GM21423 (cell line): ENCODE results near the gene GAS6.
"Not testable (repeated sequence)": the region's sequence is repeated elsewhere in the genome, so short reads cannot be mapped to it uniquely, and the experiment has no call there.

ENCODE experiments used
- ATAC-seq: cut with Tn5 transposase; IDR thresholded peaks from one replicate; pipeline ENCODE4 v1.9.1; 2021; ENCODE audit warnings: mild to moderate bottlenecking, moderate library complexity; ENCODE audit not compliant: unreplicated experiment

The GAS6 gene

GRCh38 chr13:113863524-113864272 lies at the start of gene GAS6:
TSS of gene GAS6 (minus strand) at chr13:113864076. CDS start at chr13:113863920, 156 bp downstream.
- peak; percentile 33 for ATAC-seq

DNA sequence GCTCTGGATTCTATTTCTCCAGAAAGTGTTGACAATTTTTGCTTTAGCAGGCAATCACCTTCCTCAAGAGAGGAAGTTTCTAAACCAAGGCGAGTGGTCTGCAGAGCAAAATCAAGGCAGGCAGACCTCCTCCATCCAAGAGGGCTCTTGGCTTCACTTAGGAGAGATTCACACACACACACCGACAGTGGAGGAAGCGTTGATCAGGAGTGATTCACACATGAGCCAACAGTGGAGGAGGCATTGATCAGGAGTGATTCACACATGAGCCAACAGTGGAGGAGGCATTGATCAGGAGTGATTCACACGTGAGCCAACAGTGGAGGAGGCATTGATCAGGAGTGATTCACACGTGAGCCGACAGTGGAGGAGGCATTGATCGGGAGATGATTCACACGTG lies 49.5 kb upstream of the GAS6 start:
- not testable (repeated sequence) for ATAC-seq

GRCh38 chr13:113912596-113912995 lies 48.7 kb upstream of the GAS6 start:
- ATAC-seq, result no peak

GRCh38 chr13:113907635-113908617 lies 44.0 kb upstream of the GAS6 start:
- ATAC-seq, result no peak

- ATAC-seq, result no peak
These were observed 42.7 kb upstream of the GAS6 start for GRCh38 chr13:113906571-113906970.

DNA sequence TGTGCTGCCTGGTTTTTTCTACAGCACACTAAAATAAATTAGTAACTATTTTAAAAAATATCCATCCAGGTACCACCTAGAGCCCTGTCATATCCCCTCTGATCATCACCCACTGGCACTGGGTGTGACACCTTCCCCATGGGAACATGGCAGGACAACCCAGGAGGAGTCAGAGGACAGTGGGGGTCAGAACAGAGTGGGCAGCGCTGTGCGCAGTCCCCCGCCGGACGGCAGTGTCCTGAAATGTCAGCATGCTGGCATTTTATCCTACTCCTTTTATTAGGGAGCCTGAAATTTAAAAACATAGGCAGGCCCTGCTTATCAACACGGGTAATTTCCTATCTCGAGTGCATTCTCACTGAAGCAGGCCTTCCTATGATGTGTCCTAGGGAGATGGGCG lies 42.1 kb upstream of the GAS6 start:
- no peak for ATAC-seq

- no peak for ATAC-seq
These were observed 41.1 kb upstream of the GAS6 start for GRCh38 chr13:113905018-113905417.

DNA sequence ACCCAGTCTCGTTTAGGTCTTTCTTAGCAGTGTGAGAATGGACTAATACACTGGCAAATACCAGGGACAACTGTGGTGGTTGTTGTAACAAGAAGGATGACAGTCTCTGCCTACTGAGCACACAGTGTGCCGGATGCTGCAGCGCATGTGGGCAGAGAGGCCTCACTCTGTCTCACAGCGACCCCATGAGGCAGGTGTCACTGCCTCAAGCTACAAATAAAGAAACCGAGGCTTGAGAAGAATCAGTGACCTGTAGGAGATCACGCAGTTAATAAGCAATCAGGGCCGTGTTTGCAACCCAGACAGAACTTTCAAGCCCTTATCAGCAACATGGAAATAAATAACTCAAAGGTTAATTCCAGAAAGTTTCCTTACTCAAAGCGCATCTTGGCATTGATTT lies 40.5 kb upstream of the GAS6 start:
- ATAC-seq, result no peak

- ATAC-seq, result no peak
These were observed 40.0 kb upstream of the GAS6 start for GRCh38 chr13:113903912-113904311.

DNA sequence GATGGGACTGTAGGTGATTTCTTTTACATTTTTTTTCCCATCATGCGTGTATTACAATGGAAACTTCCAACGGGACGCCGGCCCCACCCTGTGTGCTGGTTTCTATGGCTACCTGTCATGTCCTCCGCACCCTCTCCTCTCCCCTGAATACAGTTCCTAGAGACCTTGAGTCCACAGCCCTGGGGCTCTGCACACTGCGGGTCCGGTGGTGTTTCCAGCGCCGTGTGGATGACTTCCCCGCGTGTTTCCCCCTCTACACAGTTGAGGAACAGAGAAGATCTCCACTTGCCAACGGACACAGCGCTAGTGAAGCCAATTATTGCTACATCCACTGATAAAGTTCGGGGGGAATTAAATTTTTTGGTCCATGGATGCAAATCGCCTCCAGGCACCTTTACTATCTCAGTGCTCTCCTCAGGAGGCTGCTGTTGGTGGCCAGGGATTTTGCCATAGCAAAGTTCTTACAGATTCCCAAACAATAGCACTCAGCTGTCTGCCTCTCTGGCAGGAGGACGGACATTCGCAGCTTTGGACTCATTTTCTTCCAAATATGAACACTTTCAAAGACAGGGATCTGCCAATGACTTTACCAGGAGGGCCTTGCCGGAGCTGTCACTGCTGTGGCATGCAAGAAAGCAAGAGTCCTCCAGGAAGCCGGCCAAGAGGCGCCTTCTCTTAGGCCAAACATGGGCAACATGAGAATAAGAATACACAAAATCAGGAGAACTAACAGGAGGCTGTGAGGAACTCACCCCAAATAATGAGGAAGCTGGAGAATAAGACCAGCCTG lies 39.3 kb upstream of the GAS6 start:
- ATAC-seq, result no peak

- no peak for ATAC-seq
These were observed 38.6 kb upstream of the GAS6 start for GRCh38 chr13:113902481-113902880.

DNA sequence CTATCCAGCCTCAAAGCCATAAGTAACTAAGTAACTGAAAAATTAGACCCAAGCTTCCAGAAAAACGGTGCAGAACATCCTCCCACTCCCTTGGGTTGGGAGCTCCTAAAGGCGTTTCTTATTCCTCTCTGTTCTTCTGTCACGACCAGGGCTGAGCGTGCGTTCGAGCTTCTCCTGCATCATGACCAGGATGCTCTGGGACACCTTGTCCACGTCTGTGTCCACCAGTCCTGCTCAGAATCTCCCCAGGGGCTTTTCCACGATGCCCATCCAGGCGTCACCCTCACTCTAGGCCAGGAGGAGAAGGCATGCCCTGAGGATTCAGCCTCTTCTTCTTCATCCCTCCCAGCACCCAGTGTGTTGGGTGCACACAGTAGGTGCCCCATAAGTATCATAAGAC lies 37.8 kb upstream of the GAS6 start:
- ATAC-seq, result no peak

- no peak for ATAC-seq
These were observed 37.4 kb upstream of the GAS6 start for GRCh38 chr13:113901231-113901630.

- ATAC-seq, result no peak
These were observed 36.8 kb upstream of the GAS6 start for GRCh38 chr13:113900646-113901045.

- ATAC-seq, result no peak
These were observed 34.5 kb upstream of the GAS6 start for GRCh38 chr13:113898391-113898790.

GRCh38 chr13:113897966-113898365 lies 34.1 kb upstream of the GAS6 start:
- ATAC-seq, result no peak

DNA sequence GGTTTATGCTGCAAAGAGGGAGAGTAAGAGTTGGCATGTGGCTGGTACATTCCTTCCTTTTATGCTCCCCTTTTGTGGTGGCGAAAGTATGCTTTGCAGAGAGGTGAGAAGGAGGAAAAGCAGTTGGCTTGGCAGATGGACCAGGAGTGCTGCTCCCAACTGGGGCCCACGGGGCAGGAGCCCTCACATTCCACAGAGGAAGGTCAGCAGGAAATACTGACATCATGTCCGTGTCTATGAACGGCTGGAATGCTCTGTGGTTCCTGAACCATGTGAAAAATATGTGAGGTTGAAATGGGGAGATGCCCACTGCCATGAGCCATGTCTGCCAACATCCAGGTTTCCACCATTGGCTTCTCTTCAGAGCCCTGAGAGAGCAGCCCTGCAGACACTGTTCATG lies 33.3 kb upstream of the GAS6 start:
- no peak for ATAC-seq

GRCh38 chr13:113895436-113895835 lies 31.6 kb upstream of the GAS6 start:
- no peak for ATAC-seq

- no peak for ATAC-seq
These were observed 27.1 kb upstream of the GAS6 start for GRCh38 chr13:113890774-113891480.

GRCh38 chr13:113889467-113889866 lies 25.6 kb upstream of the GAS6 start:
- no peak for ATAC-seq
